ENCODE results near the gene TEX26.

Gene TEX26

DNA sequence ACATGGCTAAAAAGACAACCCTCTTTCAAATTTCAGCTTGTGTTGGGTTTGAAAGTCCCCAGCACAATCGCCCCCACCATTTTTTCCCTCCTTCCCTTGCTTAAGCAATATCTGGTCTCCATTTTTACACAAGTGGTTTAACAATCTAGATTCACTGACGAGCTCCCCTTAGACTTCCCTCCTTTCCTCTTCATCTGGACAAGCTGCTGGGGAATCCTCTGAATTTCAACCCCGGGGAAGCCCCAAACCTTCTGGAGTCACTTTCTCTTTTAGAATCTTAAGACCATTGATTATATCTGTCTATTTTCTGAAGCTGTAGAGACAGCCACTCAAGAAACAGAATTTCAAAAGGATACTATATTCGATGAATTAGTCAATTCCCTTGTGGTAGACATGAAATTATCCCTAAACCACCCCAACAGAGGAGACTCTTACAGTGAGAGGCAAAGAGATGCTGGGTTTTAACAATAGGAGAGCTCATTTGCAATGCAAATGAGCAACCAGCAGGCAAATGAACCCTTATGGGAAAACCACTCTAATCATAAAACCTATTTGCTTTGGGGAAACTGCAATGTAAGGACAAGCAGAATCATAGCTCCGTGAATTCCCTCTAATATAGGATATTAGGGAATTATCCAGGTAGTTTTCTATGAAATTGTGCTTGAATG lies 78.9 kb downstream of the TEX26 start:
- Histone ChIP-seq H3K4me3 (replicated peaks; ENCODE audit: insufficient read depth, low read length) (no peak overlapping the region), H3K27me3 (ENCODE audit: insufficient read depth, poor library complexity, severe bottlenecking) (peaks cover 5% of the 10 kb centered on the region), H3K27ac (replicated peaks) (no peak overlapping the region)
- no peak for DNase-seq (ENCODE audit: low read depth in 1 of 2, low spot score in 1 of 2)
- TF ChIP-seq POLR2AphosphoS5 (IDR thresholded peaks at IDR 0.05; ENCODE audit: low read depth) = no peak
- TF ChIP-seq, protein P1, sequence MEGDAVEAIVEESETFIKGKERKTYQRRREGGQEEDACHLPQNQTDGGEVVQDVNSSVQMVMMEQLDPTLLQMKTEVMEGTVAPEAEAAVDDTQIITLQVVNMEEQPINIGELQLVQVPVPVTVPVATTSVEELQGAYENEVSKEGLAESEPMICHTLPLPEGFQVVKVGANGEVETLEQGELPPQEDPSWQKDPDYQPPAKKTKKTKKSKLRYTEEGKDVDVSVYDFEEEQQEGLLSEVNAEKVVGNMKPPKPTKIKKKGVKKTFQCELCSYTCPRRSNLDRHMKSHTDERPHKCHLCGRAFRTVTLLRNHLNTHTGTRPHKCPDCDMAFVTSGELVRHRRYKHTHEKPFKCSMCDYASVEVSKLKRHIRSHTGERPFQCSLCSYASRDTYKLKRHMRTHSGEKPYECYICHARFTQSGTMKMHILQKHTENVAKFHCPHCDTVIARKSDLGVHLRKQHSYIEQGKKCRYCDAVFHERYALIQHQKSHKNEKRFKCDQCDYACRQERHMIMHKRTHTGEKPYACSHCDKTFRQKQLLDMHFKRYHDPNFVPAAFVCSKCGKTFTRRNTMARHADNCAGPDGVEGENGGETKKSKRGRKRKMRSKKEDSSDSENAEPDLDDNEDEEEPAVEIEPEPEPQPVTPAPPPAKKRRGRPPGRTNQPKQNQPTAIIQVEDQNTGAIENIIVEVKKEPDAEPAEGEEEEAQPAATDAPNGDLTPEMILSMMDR (IDR thresholded peaks at IDR 0.05; ENCODE audit: insufficient read depth, low read length) = no peak
- TF ChIP-seq SPI1 (IDR thresholded peaks at IDR 0.05; ENCODE audit: borderline replicate concordance, low read depth) = no peak
- TF ChIP-seq GABPA (IDR thresholded peaks at IDR 0.05; ENCODE audit: low read depth) = no peak
- TF ChIP-seq, protein P2, sequence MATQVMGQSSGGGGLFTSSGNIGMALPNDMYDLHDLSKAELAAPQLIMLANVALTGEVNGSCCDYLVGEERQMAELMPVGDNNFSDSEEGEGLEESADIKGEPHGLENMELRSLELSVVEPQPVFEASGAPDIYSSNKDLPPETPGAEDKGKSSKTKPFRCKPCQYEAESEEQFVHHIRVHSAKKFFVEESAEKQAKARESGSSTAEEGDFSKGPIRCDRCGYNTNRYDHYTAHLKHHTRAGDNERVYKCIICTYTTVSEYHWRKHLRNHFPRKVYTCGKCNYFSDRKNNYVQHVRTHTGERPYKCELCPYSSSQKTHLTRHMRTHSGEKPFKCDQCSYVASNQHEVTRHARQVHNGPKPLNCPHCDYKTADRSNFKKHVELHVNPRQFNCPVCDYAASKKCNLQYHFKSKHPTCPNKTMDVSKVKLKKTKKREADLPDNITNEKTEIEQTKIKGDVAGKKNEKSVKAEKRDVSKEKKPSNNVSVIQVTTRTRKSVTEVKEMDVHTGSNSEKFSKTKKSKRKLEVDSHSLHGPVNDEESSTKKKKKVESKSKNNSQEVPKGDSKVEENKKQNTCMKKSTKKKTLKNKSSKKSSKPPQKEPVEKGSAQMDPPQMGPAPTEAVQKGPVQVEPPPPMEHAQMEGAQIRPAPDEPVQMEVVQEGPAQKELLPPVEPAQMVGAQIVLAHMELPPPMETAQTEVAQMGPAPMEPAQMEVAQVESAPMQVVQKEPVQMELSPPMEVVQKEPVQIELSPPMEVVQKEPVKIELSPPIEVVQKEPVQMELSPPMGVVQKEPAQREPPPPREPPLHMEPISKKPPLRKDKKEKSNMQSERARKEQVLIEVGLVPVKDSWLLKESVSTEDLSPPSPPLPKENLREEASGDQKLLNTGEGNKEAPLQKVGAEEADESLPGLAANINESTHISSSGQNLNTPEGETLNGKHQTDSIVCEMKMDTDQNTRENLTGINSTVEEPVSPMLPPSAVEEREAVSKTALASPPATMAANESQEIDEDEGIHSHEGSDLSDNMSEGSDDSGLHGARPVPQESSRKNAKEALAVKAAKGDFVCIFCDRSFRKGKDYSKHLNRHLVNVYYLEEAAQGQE (IDR thresholded peaks at IDR 0.05; ENCODE audit: insufficient replicate concordance, low read depth) = no peak

DNA sequence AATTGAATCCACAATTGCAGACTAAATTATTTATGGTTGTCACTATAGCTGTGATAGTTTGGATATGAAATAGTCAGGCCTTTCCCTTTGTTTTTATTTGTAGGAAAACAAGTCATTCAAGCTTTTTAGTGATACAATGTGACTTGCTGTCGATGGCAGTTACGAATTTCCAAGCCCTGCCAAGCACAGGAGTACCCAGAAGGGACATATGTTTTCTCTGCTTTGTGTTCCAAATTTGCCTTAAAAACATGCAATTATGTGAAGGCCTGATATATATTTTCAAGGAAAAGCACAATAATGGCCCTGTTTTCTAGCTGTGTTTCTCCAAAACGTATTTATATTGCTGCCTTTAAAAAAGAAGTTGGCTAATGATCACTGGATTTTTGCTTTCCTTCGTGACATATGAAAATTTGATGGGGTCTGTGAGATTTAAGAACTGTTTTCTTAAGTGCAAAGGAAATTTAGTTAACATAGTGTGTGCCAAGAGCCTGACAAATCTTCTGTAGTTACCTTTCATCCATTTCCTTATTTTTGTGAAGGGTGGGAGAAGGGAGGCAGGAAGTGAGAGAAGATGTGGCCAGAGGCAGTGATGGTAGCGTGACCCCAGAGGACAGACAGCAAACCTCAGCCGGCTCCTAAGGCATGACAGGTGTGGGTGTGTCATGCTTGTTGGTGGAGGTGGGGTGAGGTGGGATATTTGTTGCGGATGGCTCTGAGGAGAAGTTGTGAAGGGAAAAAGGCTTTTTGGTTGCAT lies 79.6 kb downstream of the TEX26 start:
- DNase-seq (ENCODE audit: low read depth in 1 of 2, low spot score in 1 of 2) = peak; percentile 10 to 14
- Histone ChIP-seq H3K4me3 (replicated peaks; ENCODE audit: insufficient read depth, low read length) (no peak overlapping the region), H3K27me3 (ENCODE audit: insufficient read depth, poor library complexity, severe bottlenecking) (peaks cover 3% of the 10 kb centered on the region), H3K27ac (replicated peaks) (no peak overlapping the region)
- TF ChIP-seq, protein P2 (IDR thresholded peaks at IDR 0.05; ENCODE audit: insufficient replicate concordance, low read depth) = no peak
- no peak for TF ChIP-seq GABPA (IDR thresholded peaks at IDR 0.05; ENCODE audit: low read depth)
- TF ChIP-seq SPI1 (IDR thresholded peaks at IDR 0.05; ENCODE audit: borderline replicate concordance, low read depth) = peak; percentile 88

DNA sequence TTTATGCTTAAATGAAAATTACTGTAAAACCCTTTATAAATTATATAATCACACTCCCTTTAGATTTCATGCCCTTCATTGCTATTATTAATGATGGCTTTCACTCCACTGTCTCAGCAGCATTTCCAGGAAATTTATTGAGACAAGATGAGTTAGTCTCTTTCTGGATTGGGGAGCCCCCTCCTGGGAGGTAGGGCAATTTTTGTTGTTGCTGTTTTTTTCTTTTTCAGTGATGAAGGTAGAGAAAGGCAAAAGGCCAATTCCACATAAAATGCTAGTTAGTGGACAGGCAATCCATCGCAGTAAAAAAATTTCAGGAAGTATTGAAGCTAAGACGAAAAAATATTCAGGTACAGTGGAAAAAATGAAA lies 80.2 kb downstream of the TEX26 start:
- Histone ChIP-seq H3K27me3 (ENCODE audit: insufficient read depth, poor library complexity, severe bottlenecking) (peaks cover 3% of the 10 kb centered on the region), H3K27ac (replicated peaks) (no peak overlapping the region), H3K4me3 (replicated peaks; ENCODE audit: insufficient read depth, low read length) (no peak overlapping the region)
- no peak for DNase-seq (ENCODE audit: low read depth in 1 of 2, low spot score in 1 of 2)
- TF ChIP-seq GABPA (IDR thresholded peaks at IDR 0.05; ENCODE audit: low read depth) (no peak), POLR2AphosphoS5 (IDR thresholded peaks at IDR 0.05; ENCODE audit: low read depth) (no peak), SPI1 (IDR thresholded peaks at IDR 0.05; ENCODE audit: borderline replicate concordance, low read depth) (no peak)
- TF ChIP-seq, protein P2 (IDR thresholded peaks at IDR 0.05; ENCODE audit: insufficient replicate concordance, low read depth) = no peak
- TF ChIP-seq, protein P1 (IDR thresholded peaks at IDR 0.05; ENCODE audit: insufficient read depth, low read length) = no peak

Measured in HL-60 (cell line).